Tibial nerve (tissue), 4 donors: ENCODE results near the gene ZBTB5.

Source experiments
- CTCF ChIP-seq, 5 experiments: fragments of 200-600 bp in 3 of 5; fragments of 450-650 bp in 2 of 5; sonication (generic) in 3 of 5; IDR thresholded peaks; one replicate each; pipeline ENCODE4 v1.5.1; 2016 to 2019; ENCODE audit warnings: antibody characterized with exemption in 5 of 5, mild to moderate bottlenecking in 3 of 5, moderate library complexity in 2 of 5
- EP300 ChIP-seq, 2 donors: sonication (generic); formaldehyde crosslinking; IDR thresholded peaks; one replicate each; pipeline ENCODE4 v1.6.1; 2017; ENCODE audit warnings: antibody characterized with exemption in 2 of 2, mild to moderate bottlenecking in 1 of 2

- TF ChIP-seq CTCF (IDR thresholded peaks at IDR 0.05) (no peak), EP300 (IDR thresholded peaks at IDR 0.05) (no peak)
These were observed 28.7 kb downstream of the ZBTB5 start for GRCh38 chr9:37436540-37436939.
